Caco-2 (cell line): ENCODE measurements around the gene RALGDS. TPM values are rescaled to one million over a fixed set of nuclear protein-coding genes. Genes with fewer than 3 reads are reported as not detected.

Experiments
- BruUV-seq: library from RNA; stranded (reverse); fragments of 400-500 nt; replicated peaks from 2 replicates; lab custom pipeline; 2021; lab: Mats Ljungman, UMichigan
- CTCF ChIA-PET: fragments of 300-600 bp; sonication (Branson Sonifier 250); formaldehyde crosslinking; loops from one replicate; lab custom pipeline; 2022; ENCODE audit warnings: antibody characterized with exemption; lab: Charles Lee
- POLR2A ChIA-PET: fragments of 300-600 bp; sonication (Branson Sonifier 250); formaldehyde crosslinking; loops from one replicate; lab custom pipeline; 2022; ENCODE audit warnings: antibody characterized with exemption; lab: Charles Lee
- DNase-seq, 2 experiments: peaks; one replicate each; pipeline versions ENCODE4 v3.0.0 to v3.0.0-alpha.2; 2020 to 2022
- H3K27me3 ChIP-seq: replicated peaks from 2 replicates; pipeline ENCODE4 v1.6.0; 2011; ENCODE audit warnings: low read length; ENCODE audit not compliant: control insufficient read depth, insufficient read depth
- H3K36me3 ChIP-seq: 2 replicates; pipeline ENCODE4 v1.5.1; 2011; ENCODE audit warnings: low read length; ENCODE audit not compliant: control insufficient read depth, insufficient read depth
- H3K4me1 ChIP-seq: fragments of 250-450 bp; sonication (Bioruptor Pico); 2 replicates; pipeline ENCODE4 v1.5.1; 2020; ENCODE audit warnings: mild to moderate bottlenecking
- H3K4me3 ChIP-seq: 2 replicates; pipeline ENCODE4 v1.5.1; 2011; ENCODE audit warnings: low read depth, mild to moderate bottlenecking, control low read depth, low read length
- H3K9me3 ChIP-seq: fragments of 250-450 bp; sonication (Bioruptor Pico); 2 replicates; pipeline ENCODE4 v1.5.1; 2020; ENCODE audit warnings: mild to moderate bottlenecking, moderate library complexity
- H3K27ac Mint-ChIP-seq: one replicate; pipeline ENCODE4 v1.8.0; 2022; ENCODE audit warnings: mixed read lengths; ENCODE audit not compliant: unreplicated experiment
- H3K27me3 Mint-ChIP-seq: one replicate; pipeline ENCODE4 v1.8.0; 2022; ENCODE audit warnings: mixed read lengths; ENCODE audit not compliant: insufficient read depth, unreplicated experiment
- H3K36me3 Mint-ChIP-seq: one replicate; pipeline ENCODE4 v1.8.0; 2022; ENCODE audit warnings: mild to moderate bottlenecking, mixed read lengths; ENCODE audit not compliant: insufficient read depth, unreplicated experiment
- H3K4me1 Mint-ChIP-seq: one replicate; pipeline ENCODE4 v1.8.0; 2022; ENCODE audit warnings: low read depth, mixed read lengths; ENCODE audit not compliant: unreplicated experiment
- H3K4me3 Mint-ChIP-seq: one replicate; pipeline ENCODE4 v1.8.0; 2022; ENCODE audit warnings: mild to moderate bottlenecking, moderate library complexity, mixed read lengths; ENCODE audit not compliant: unreplicated experiment
- H3K9me3 Mint-ChIP-seq: one replicate; pipeline ENCODE4 v1.8.0; 2022; ENCODE audit warnings: mixed read lengths; ENCODE audit not compliant: unreplicated experiment
- CTCF ChIP-seq, 2 experiments: fragments of 200-600 bp in 1 of 2; IDR thresholded peaks; 1 replicate in 1 of 2; 2 replicates in 1 of 2; pipeline versions ENCODE4 v1.5.1 to v1.8.0; 2011 to 2022; ENCODE audit warnings: antibody characterized with exemption in 1 of 2, control low read depth in 1 of 2, inconsistent platforms in 1 of 2, low read depth in 1 of 2, low read length in 1 of 2, mild to moderate bottlenecking in 1 of 2, moderate library complexity in 1 of 2; ENCODE audit not compliant: insufficient read depth in 1 of 2, severe bottlenecking in 1 of 2, unreplicated experiment in 1 of 2
- intact Hi-C: fragments of 100-400 bp; cut with micrococcal nuclease; formaldehyde crosslinking; loops from one replicate; pipeline ENCODE4 v1.10.0; 2022; ENCODE audit not compliant: unreplicated experiment
- total RNA-seq: library from RNA; stranded (reverse); gene quantifications from 2 replicates; pipeline ENCODE4 v1.2.3, GENCODE V29; 2022

The RALGDS gene
- total RNA-seq, 1 experiment from 2014 or later, result 18.7 TPM

DNA sequence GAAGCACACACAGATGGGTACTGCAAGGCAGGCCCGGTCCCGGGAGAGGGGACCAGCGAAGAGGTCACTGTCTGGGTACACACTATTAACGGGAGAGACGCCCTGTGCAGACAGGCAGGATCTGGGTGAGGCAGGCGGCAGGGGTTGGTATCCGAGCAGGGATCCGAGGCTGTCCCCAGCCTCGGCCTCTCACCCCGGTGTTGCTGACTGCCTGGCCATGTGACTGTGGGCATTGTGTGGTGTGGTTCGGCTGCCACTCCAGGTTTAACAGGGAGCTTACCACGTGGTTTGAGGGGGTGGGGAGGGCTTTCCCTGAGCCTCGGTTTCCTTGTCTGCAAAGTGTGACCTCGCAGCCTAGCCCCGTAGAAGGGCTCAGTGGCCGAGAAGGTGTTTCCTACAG is 11.1 kb upstream of the RALGDS start:
- intact Hi-C loops, result no loop called here
- Mint-ChIP-seq H3K4me1 (peaks cover 7% of the 10 kb centered on the region), H3K36me3 (peaks cover 3% of the 10 kb centered on the region), H3K4me3 (no peak overlapping the region), H3K9me3 (no peaks in the 10 kb centered on the region), H3K27me3 (no peaks in the 10 kb centered on the region), H3K27ac (no peak overlapping the region)
- H3K4me3 ChIP-seq, result no peak overlapping the region
- H3K4me1 ChIP-seq, result peaks cover 12% of the 10 kb centered on the region; the same call in 1 of the 2 replicates
- BruUV-seq, result no TSS peak
- no peak for DNase-seq
- no peaks in the 10 kb centered on the region for H3K36me3 ChIP-seq
- no peak for TF ChIP-seq CTCF (IDR thresholded peaks at IDR 0.05; ENCODE audit: insufficient read depth in 1 of 2, low read depth in 1 of 2, low read length in 1 of 2, severe bottlenecking in 1 of 2, unreplicated experiment in 1 of 2)
- no peaks in the 10 kb centered on the region for H3K27me3 ChIP-seq
- H3K9me3 ChIP-seq, result no peaks in the 10 kb centered on the region
- ChIA-PET POLR2A (no interaction called here), CTCF (no interaction called here)

DNA sequence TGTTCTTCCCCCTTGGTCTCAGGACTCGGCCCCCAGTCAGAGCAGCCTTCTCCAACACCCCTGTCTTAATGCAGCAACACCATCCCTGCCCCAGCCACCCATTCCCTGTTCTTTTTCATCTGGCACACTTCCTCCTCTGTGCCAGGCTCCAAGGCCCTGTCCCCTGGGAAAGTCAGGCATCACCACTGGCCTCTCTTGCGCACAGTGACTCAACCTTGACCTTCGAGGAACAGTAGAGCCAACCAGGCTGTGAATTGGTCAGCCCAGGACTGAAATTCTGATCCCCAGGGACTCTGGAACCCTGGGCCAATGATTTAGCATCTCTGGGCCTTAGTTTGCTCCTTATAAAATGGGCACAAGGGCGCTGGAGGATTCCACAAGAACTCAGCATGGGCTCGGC is 10.5 kb upstream of the RALGDS start:
- no peaks in the 10 kb centered on the region for H3K36me3 ChIP-seq
- Mint-ChIP-seq H3K27me3 (no peaks in the 10 kb centered on the region), H3K4me1 (peaks cover 7% of the 10 kb centered on the region), H3K27ac (no peak overlapping the region), H3K4me3 (no peak overlapping the region), H3K36me3 (no peaks in the 10 kb centered on the region), H3K9me3 (no peaks in the 10 kb centered on the region)
- H3K9me3 ChIP-seq, result no peaks in the 10 kb centered on the region
- ChIA-PET CTCF (no interaction called here), POLR2A (interaction anchor here (0.5 kb wide), 1 partner anchor 18 kb away, joined by 6 read pairs; no protein-coding TSS in a partner anchor)
- H3K4me3 ChIP-seq, result no peak overlapping the region
- intact Hi-C loops, result no loop called here
- BruUV-seq, result no TSS peak
- no peak for TF ChIP-seq CTCF (IDR thresholded peaks at IDR 0.05; ENCODE audit: insufficient read depth in 1 of 2, low read depth in 1 of 2, low read length in 1 of 2, severe bottlenecking in 1 of 2, unreplicated experiment in 1 of 2)
- DNase-seq, result no peak
- H3K4me1 ChIP-seq, result peaks cover 12% of the 10 kb centered on the region; the same call in 1 of the 2 replicates
- H3K27me3 ChIP-seq, result no peaks in the 10 kb centered on the region

DNA sequence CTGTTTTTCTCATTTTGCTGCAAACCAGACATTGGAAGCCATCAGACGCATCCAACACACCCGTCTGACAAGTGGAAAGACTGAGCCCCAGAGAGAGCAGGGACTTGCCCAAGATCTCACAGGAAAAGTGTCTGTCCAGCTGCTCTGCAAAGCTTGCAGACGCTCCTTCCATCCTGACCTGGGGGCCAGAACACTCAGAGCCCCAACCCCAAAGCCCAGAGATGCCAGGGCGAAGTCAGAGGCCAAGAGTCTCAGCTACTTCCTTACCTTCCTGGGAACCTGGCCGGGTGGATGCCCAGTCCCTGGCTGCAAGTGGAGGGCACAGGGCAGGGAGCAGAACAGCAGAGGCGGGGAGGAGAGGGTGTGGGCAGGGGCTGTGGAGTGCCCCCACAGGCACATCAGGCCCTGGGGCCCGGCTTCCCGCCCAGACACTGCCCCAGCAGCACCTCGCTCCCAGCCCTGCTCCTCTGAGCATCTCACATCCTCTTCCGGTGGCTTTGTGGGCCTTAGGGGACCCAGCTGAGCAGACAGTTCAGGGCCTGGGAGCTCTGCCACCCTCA is 9.7 kb upstream of the RALGDS start:
- no peak overlapping the region for H3K4me3 ChIP-seq
- CTCF ChIA-PET, result no interaction called here
- Mint-ChIP-seq H3K4me1 (peaks cover 7% of the 10 kb centered on the region), H3K9me3 (no peaks in the 10 kb centered on the region), H3K36me3 (no peaks in the 10 kb centered on the region), H3K4me3 (no peak overlapping the region), H3K27me3 (no peaks in the 10 kb centered on the region), H3K27ac (no peak overlapping the region)
- no TSS peak for BruUV-seq
- intact Hi-C loops, result no loop called here
- H3K36me3 ChIP-seq, result no peaks in the 10 kb centered on the region
- H3K27me3 ChIP-seq, result no peaks in the 10 kb centered on the region
- POLR2A ChIA-PET, result no interaction called here
- no peaks in the 10 kb centered on the region for H3K9me3 ChIP-seq
- H3K4me1 ChIP-seq, result peaks cover 12% of the 10 kb centered on the region; the same call in 1 of the 2 replicates
- DNase-seq, result no peak
- TF ChIP-seq CTCF (IDR thresholded peaks at IDR 0.05; ENCODE audit: insufficient read depth in 1 of 2, low read depth in 1 of 2, low read length in 1 of 2, severe bottlenecking in 1 of 2, unreplicated experiment in 1 of 2), result no peak
